HL-60 (cell line): ENCODE results near the gene ATP1A1.

Experiments
- DNase-seq, 2 experiments: peaks; one replicate each; pipeline ENCODE4 v3.0.0-alpha.2; 2010 to 2020; ENCODE audit warnings: low read depth in 1 of 2, low spot score in 1 of 2
- H3K27ac ChIP-seq: fragments of 250-450 bp; sonication (Bioruptor Pico); replicated peaks from 2 replicates; pipeline ENCODE4 v1.5.1; 2020; ENCODE audit warnings: mild to moderate bottlenecking, moderate library complexity
- H3K27me3 ChIP-seq: fragments of 250-450 bp; sonication (Bioruptor Pico); 2 replicates; pipeline ENCODE4 v1.5.1; 2021; ENCODE audit warnings: mild to moderate bottlenecking, moderate library complexity; ENCODE audit not compliant: insufficient read depth, poor library complexity, severe bottlenecking
- H3K4me3 ChIP-seq: replicated peaks from 2 replicates; pipeline ENCODE4 v1.5.1; 2011; ENCODE audit warnings: mild to moderate bottlenecking, control low read depth, low read length; ENCODE audit not compliant: insufficient read depth
- GABPA ChIP-seq: IDR thresholded peaks from 2 replicates; pipeline ENCODE4 v1.6.1; 2012; ENCODE audit warnings: low read depth
- POLR2AphosphoS5 ChIP-seq: IDR thresholded peaks from 2 replicates; pipeline ENCODE4 v1.6.1; 2012; ENCODE audit warnings: low read depth
- REST ChIP-seq: IDR thresholded peaks from 2 replicates; pipeline ENCODE4 v1.6.1; 2012; ENCODE audit warnings: low read depth; ENCODE audit not compliant: insufficient replicate concordance
- SPI1 ChIP-seq: IDR thresholded peaks from 2 replicates; pipeline ENCODE4 v1.6.1; 2012; ENCODE audit warnings: low read depth, mild to moderate bottlenecking, borderline replicate concordance
- TF ChIP-seq, protein P1 (sequence below): IDR thresholded peaks from one replicate; pipeline ENCODE4 v1.5.1; 2011; ENCODE audit warnings: low read length, control low read depth, inconsistent platforms; ENCODE audit not compliant: insufficient read depth

ATP1A1 gene

GRCh38 chr1:116334015-116334547 lies 39.0 kb upstream of the ATP1A1 start:
- no peak overlapping the region for H3K4me3 ChIP-seq
- no peak for DNase-seq
- TF ChIP-seq, protein P1, sequence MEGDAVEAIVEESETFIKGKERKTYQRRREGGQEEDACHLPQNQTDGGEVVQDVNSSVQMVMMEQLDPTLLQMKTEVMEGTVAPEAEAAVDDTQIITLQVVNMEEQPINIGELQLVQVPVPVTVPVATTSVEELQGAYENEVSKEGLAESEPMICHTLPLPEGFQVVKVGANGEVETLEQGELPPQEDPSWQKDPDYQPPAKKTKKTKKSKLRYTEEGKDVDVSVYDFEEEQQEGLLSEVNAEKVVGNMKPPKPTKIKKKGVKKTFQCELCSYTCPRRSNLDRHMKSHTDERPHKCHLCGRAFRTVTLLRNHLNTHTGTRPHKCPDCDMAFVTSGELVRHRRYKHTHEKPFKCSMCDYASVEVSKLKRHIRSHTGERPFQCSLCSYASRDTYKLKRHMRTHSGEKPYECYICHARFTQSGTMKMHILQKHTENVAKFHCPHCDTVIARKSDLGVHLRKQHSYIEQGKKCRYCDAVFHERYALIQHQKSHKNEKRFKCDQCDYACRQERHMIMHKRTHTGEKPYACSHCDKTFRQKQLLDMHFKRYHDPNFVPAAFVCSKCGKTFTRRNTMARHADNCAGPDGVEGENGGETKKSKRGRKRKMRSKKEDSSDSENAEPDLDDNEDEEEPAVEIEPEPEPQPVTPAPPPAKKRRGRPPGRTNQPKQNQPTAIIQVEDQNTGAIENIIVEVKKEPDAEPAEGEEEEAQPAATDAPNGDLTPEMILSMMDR: no peak
- no peak for TF ChIP-seq GABPA
- TF ChIP-seq SPI1: no peak
- no peak for TF ChIP-seq POLR2AphosphoS5
- no peak for TF ChIP-seq REST
- peaks cover 2% of the 10 kb centered on the region for H3K27me3 ChIP-seq
- no peak overlapping the region for H3K27ac ChIP-seq

- DNase-seq: no peak
- no peak for TF ChIP-seq POLR2AphosphoS5
- TF ChIP-seq REST: no peak
- TF ChIP-seq GABPA: no peak
- TF ChIP-seq, protein P1: no peak
- no peak for TF ChIP-seq SPI1
- H3K27ac ChIP-seq: no peak overlapping the region
- peaks cover 2% of the 10 kb centered on the region for H3K27me3 ChIP-seq
- H3K4me3 ChIP-seq: no peak overlapping the region
Observed at GRCh38 chr1:116334868-116335635, 38.0 kb upstream of the ATP1A1 start.

GRCh38 chr1:116335850-116336624 lies 37.0 kb upstream of the ATP1A1 start:
- Histone ChIP-seq H3K27me3 (peaks cover 4% of the 10 kb centered on the region), H3K4me3 (no peak overlapping the region), H3K27ac (no peak overlapping the region)
- DNase-seq: no peak
- TF ChIP-seq, protein P1: no peak
- TF ChIP-seq REST (no peak), POLR2AphosphoS5 (no peak), SPI1 (no peak)
